ENCODE data around the gene SLC12A2. TPM values are rescaled to one million over a fixed set of nuclear protein-coding genes. Genes with fewer than 3 reads are reported as not detected.

Gene SLC12A2
- total and polyA plus RNA-seq, 2 of the 4 experiments (the other 2 are of a cell fraction), result 5.6 to 30.3 TPM

GRCh38 chr5:128144491-128144890, 60.9 kb downstream of the SLC12A2 start:
- no peak overlapping the region for H3K4me3 ChIP-seq (ENCODE audit: insufficient read depth, low read depth, low read length)
- H3K23ac ChIP-seq (ENCODE audit: low read depth, low read length), result 0 out of 2 replicates have a peak overlapping the region, but pooled peaks have one; percentile 33
- H3K27ac ChIP-seq (ENCODE audit: insufficient read depth, low read length), result no peak overlapping the region
- no peak overlapping the region for H3K18ac ChIP-seq (ENCODE audit: low read depth, low read length)
- H3K9me3 ChIP-seq (ENCODE audit: control insufficient read depth, insufficient read depth, low read length), result no peaks in the 10 kb centered on the region
- H3K9me1 ChIP-seq (ENCODE audit: insufficient read depth, low read length), result peaks cover 3% of the 10 kb centered on the region
- H3K79me1 ChIP-seq (ENCODE audit: low read depth in 1 of 2, low read length in 2 of 2), result no peaks in the 10 kb centered on the region; a peak in 1 of 4 replicates
- no peak overlapping the region for H2BK120ac ChIP-seq (ENCODE audit: low read depth, low read length)
- no peaks in the 10 kb centered on the region for H3K4me1 ChIP-seq (ENCODE audit: control insufficient read depth, insufficient read depth, low read length)
- no peak overlapping the region for H3K56ac ChIP-seq (ENCODE audit: extremely low read depth, insufficient read depth, low read length)
- no peaks in the 10 kb centered on the region for H3K27me3 ChIP-seq (ENCODE audit: control insufficient read depth, insufficient read depth, low read length)
- intact Hi-C loops (cut with micrococcal nuclease) (no loop called here), dilution Hi-C loops (cut with HindIII; ENCODE audit: low sequenced_read_pairs, unreplicated experiment) (no loop called here), in situ Hi-C loops (cut with MboI; ENCODE audit: low sequenced_read_pairs) (no loop called here)
- H4K91ac ChIP-seq (ENCODE audit: insufficient read depth, low read depth, low read length), result no peak overlapping the region
- DNase-seq (peak; percentile 70), ATAC-seq (ENCODE audit: low read depth) (peak; percentile 75)
- no peak overlapping the region for H4K5ac ChIP-seq (ENCODE audit: low read depth, low read length)
- peak; percentile 48; the same call in 1 of the 2 replicates for TF ChIP-seq CEBPB (IDR thresholded peaks at IDR 0.05; ENCODE audit: low read depth, low read length)
- no peak for TF ChIP-seq SMC3 (IDR thresholded peaks at IDR 0.05; ENCODE audit: low read depth, low read length)
- ChIA-PET POLR2A (ENCODE audit: unreplicated experiment) (interaction anchor here (1.2 kb wide), 1 partner anchor 449 kb away, joined by 3 read pairs; no protein-coding TSS in a partner anchor), CTCF (no interaction called here)
- H3K9ac ChIP-seq (ENCODE audit: low read depth, low read length), result no peak overlapping the region
- no peaks in the 10 kb centered on the region for H3K36me3 ChIP-seq (ENCODE audit: control insufficient read depth, insufficient read depth, low read length)
- no peak overlapping the region for H2BK5ac ChIP-seq (ENCODE audit: low read depth, low read length, poor library complexity, severe bottlenecking)
- H2AK9ac ChIP-seq (replicated peaks; ENCODE audit: low read depth, low read length, poor library complexity), result no peak overlapping the region
- no CpG with 5 or more reads among the region's 1 CpG for WGBS, 2 experiments (ENCODE audit: extremely low coverage in 2 of 2, insufficient read length in 1 of 2)
- H3K4me2 ChIP-seq (ENCODE audit: low read depth, low read length), result no peak overlapping the region
- no TSS peak for BruUV-seq (replicated peaks)
- no peaks in the 10 kb centered on the region for H4K20me1 ChIP-seq (ENCODE audit: insufficient read depth, low read length)
- H2BK20ac ChIP-seq (ENCODE audit: low read depth, low read length), result no peak overlapping the region
- no peak overlapping the region for H4K8ac ChIP-seq (ENCODE audit: low read depth in 2 of 2, low read length in 2 of 2)
- H3K4ac ChIP-seq (ENCODE audit: low read depth, low read length), result no peak overlapping the region
- H3K14ac ChIP-seq (replicated peaks; ENCODE audit: low read depth, low read length), result 0 out of 2 replicates have a peak overlapping the region, but pooled peaks have one; percentile 56
- H2AK5ac ChIP-seq (ENCODE audit: low read depth, low read length), result no peak overlapping the region
- no peak overlapping the region for H2AFZ ChIP-seq (replicated peaks; ENCODE audit: low read length, poor library complexity)
- no peak overlapping the region for H2BK15ac ChIP-seq (ENCODE audit: low read depth, low read length)

Data from IMR-90 (cell line).